Epithelial cell of proximal tubule (primary cell): ENCODE data around the gene TPBGL. TPM values are rescaled to one million over a fixed set of nuclear protein-coding genes. Genes with fewer than 3 reads are reported as not detected.

Experiments
- DNase-seq: peaks from one replicate; pipeline ENCODE4 v3.0.0-alpha.2; 2011; ENCODE audit warnings: low read depth
- H3K4me3 ChIP-seq: 2 replicates; pipeline ENCODE4 v1.5.1; 2011; ENCODE audit warnings: low read depth, mild to moderate bottlenecking, low read length
- CTCF ChIP-seq: conservative IDR thresholded peaks from 2 replicates; pipeline ENCODE4 v1.5.1; 2012; ENCODE audit warnings: low read depth, mild to moderate bottlenecking, low read length
- total RNA-seq: library from RNA; depleted of rRNA; stranded (reverse); fragments of >200 nt; gene quantifications from 2 replicates; pipeline ENCODE4 v1.2.3, GENCODE V29; 2015

TPBGL gene
- total RNA-seq, 1 donor from 2014 or later = not detected

GRCh38 chr11:75280770-75281468 lies 40.3 kb downstream of the TPBGL start:
- TF ChIP-seq CTCF = no peak
- no peak for DNase-seq
- H3K4me3 ChIP-seq = no peak overlapping the region

- H3K4me3 ChIP-seq = no peak overlapping the region
- TF ChIP-seq CTCF = no peak
- DNase-seq = no peak
Observed at GRCh38 chr11:75281469-75282095, 41.0 kb downstream of the TPBGL start.

GRCh38 chr11:75283391-75283931 lies 42.9 kb downstream of the TPBGL start:
- DNase-seq = no peak
- no peak overlapping the region for H3K4me3 ChIP-seq
- TF ChIP-seq CTCF = no peak

DNA sequence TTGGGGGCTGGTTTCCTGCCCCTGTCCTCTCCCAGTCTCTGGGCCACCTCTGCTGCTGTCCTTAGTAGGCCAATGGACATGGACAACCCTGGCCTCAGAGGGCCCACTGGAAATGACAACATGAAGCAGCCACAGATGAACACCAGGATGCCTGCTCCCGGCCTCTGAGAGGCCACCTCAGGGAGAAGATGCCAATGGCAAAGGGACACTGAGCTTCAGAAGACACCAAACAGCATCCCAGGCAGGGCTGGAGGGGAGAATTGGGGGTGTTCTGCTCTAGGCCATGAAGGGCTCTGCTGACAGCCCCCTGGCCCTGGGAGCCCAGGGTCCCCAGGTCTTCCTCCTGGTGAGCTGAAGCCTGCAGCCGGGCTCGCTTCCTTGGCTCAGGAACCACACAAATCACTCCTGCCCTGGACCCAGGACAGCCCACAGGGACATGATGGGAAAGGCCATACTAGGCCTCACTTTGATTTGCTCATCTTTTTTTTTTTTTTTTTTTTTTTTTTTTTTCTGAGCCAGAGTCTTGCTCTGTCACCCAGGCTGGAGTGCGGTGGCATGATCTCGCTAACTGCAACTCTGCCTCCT lies 45.3 kb downstream of the TPBGL start:
- H3K4me3 ChIP-seq = no peak overlapping the region
- no peak for TF ChIP-seq CTCF
- DNase-seq = no peak

- no peak for TF ChIP-seq CTCF
- no peak for DNase-seq
- no peak overlapping the region for H3K4me3 ChIP-seq
Observed at GRCh38 chr11:75286826-75287465, 46.4 kb downstream of the TPBGL start.

- no peak for TF ChIP-seq CTCF
- DNase-seq = no peak
- H3K4me3 ChIP-seq = no peak overlapping the region
Observed at GRCh38 chr11:75287579-75287978, 47.0 kb downstream of the TPBGL start.
